GM21447 (cell line): Measurements from ENCODE around the gene ABCC1.

Experiments
- ATAC-seq: cut with Tn5 transposase; IDR thresholded peaks from one replicate; pipeline ENCODE4 v1.9.1; 2021; ENCODE audit not compliant: unreplicated experiment

Gene ABCC1

GRCh38 chr16:16038950-16039349 is 89.5 kb downstream of the ABCC1 start:
- no peak for ATAC-seq

- ATAC-seq: no peak
Measured at GRCh38 chr16:16041196-16041892, 91.9 kb downstream of the ABCC1 start.

GRCh38 chr16:16042076-16042475 is 92.7 kb downstream of the ABCC1 start:
- no peak for ATAC-seq

GRCh38 chr16:16045296-16045695 is 95.9 kb downstream of the ABCC1 start:
- no peak for ATAC-seq

GRCh38 chr16:16045879-16046278 is 96.5 kb downstream of the ABCC1 start:
- ATAC-seq: no peak

GRCh38 chr16:16047761-16048160 is 98.3 kb downstream of the ABCC1 start:
- ATAC-seq: no peak

- ATAC-seq: no peak
Measured at GRCh38 chr16:16048904-16049582, 99.6 kb downstream of the ABCC1 start.

- ATAC-seq: no peak
Measured at GRCh38 chr16:16050106-16050505, 100.7 kb downstream of the ABCC1 start.

GRCh38 chr16:16051132-16051531 is 101.7 kb downstream of the ABCC1 start:
- no peak for ATAC-seq

- ATAC-seq: no peak
Measured at GRCh38 chr16:16052916-16053315, 103.5 kb downstream of the ABCC1 start.

- no peak for ATAC-seq
Measured at GRCh38 chr16:16057102-16057501, 107.7 kb downstream of the ABCC1 start.

GRCh38 chr16:16059160-16059559 is 109.7 kb downstream of the ABCC1 start:
- ATAC-seq: no peak

GRCh38 chr16:16059895-16060590 is 110.6 kb downstream of the ABCC1 start:
- no peak for ATAC-seq

- ATAC-seq: no peak
Measured at GRCh38 chr16:16062023-16062937, 112.9 kb downstream of the ABCC1 start.

GRCh38 chr16:16063683-16064082 is 114.3 kb downstream of the ABCC1 start:
- ATAC-seq: no peak

GRCh38 chr16:16064874-16065384 is 115.5 kb downstream of the ABCC1 start:
- ATAC-seq: no peak

GRCh38 chr16:16067127-16067526 is 117.7 kb downstream of the ABCC1 start:
- ATAC-seq: no peak

GRCh38 chr16:16071631-16072244 is 122.3 kb downstream of the ABCC1 start:
- ATAC-seq: no peak

GRCh38 chr16:16073001-16073545 is 123.7 kb downstream of the ABCC1 start:
- ATAC-seq: no peak
